ENCODE results near the gene CAB39L. TPM values are rescaled to one million over a fixed set of nuclear protein-coding genes. Genes with fewer than 3 reads are reported as not detected.

Gene CAB39L
- total RNA-seq, 1 donor from 2014 or later, result 6.6 TPM

DNA sequence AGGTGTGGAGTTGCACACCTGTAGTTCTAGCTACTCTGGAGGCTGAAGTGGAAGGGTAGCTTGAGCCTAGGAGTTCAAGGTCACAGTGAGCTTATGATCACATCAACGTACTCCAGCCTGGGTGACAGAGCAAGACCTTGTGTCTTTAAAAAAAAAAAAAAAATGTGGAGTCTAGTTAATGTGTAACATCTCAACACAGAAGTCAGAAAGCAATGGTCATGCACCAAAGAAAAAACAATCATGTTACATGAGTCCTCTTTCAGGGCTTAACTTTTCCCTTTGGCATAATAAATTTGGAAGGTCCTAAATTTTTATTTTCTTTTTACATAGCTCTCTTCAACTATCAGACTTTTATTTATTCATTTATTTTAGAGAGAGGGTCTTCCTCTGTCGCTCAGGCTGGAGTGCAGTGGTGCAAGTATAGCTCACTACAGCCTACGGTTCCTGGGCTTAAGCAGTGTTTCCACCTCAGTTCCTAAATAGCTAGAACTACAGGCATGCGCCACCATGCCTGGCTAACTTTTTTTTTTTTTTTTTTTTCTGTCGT is 22.5 kb upstream of the CAB39L start:
- DNase-seq (ENCODE audit: low read depth) (no peak), FAIRE-seq (no peak)
- Histone ChIP-seq H3K27me3 (ENCODE audit: control insufficient read depth, insufficient read depth, low read length) (no peaks in the 10 kb centered on the region), H3K36me3 (ENCODE audit: control insufficient read depth, insufficient read depth, low read length) (peaks cover 2% of the 10 kb centered on the region), H3K4me3 (ENCODE audit: low read depth, low read length) (no peak overlapping the region)
- TF ChIP-seq, protein P1, sequence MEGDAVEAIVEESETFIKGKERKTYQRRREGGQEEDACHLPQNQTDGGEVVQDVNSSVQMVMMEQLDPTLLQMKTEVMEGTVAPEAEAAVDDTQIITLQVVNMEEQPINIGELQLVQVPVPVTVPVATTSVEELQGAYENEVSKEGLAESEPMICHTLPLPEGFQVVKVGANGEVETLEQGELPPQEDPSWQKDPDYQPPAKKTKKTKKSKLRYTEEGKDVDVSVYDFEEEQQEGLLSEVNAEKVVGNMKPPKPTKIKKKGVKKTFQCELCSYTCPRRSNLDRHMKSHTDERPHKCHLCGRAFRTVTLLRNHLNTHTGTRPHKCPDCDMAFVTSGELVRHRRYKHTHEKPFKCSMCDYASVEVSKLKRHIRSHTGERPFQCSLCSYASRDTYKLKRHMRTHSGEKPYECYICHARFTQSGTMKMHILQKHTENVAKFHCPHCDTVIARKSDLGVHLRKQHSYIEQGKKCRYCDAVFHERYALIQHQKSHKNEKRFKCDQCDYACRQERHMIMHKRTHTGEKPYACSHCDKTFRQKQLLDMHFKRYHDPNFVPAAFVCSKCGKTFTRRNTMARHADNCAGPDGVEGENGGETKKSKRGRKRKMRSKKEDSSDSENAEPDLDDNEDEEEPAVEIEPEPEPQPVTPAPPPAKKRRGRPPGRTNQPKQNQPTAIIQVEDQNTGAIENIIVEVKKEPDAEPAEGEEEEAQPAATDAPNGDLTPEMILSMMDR (IDR thresholded peaks at IDR 0.05; ENCODE audit: insufficient read depth, low read length, severe bottlenecking), result no peak

DNA sequence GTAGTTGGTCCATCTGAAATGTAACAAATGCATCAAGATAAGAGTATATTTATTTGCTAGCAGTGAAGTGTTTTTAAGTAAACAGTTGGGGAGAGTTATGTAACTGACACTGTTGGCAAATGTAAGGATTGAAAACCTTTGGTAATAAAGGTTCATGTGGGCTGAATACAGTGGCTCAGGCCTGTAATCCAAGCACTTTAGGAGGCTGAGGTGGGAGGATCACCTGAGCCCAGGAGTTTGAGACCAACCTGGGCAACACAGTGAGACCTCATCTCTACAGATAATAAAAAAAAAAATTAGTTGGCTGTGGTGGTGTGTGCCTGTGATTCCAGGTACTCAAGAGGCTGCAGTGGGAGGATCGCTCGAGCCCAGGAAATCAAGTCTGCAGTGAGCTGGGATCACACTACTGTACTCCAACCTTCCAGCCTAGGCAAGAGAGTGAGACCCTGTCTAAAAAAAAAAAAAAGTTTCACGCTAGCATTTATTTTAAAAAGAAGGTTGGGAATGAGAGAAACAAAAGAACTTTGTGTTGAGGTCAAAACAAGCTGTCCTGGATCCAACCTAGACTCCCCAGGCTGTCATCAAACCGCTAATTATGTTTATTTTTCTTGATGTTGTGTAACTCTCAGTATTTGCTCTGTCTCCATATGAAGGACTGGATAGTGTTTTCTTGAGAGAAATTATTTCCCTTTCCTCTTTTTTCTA is 20.9 kb upstream of the CAB39L start:
- no peak overlapping the region for H3K4me3 ChIP-seq (ENCODE audit: low read depth, low read length)
- TF ChIP-seq, protein P1 (IDR thresholded peaks at IDR 0.05; ENCODE audit: insufficient read depth, low read length, severe bottlenecking), result no peak
- peaks cover 2% of the 10 kb centered on the region for H3K36me3 ChIP-seq (ENCODE audit: control insufficient read depth, insufficient read depth, low read length)
- FAIRE-seq (no peak), DNase-seq (ENCODE audit: low read depth) (no peak)
- H3K27me3 ChIP-seq (ENCODE audit: control insufficient read depth, insufficient read depth, low read length), result no peaks in the 10 kb centered on the region

DNA sequence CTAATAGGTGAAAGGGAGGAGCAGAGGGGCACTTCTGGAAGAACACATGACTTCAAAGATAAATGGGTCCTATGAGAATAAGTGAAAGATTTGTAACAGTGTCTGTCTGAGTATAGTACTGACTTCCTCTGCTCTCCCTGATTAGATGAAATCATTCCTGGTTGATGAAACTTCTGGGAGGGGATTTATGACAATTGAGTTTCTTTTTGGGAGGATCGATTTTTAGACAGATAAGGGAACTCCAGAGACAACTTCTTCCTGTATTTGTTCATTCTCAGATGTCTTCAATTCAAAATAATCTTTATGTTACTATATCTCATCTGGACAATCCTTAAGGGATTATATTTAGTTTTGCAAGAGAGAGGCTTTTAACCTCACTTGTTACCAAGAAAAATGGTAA is 20.2 kb upstream of the CAB39L start:
- peaks cover 2% of the 10 kb centered on the region for H3K36me3 ChIP-seq (ENCODE audit: control insufficient read depth, insufficient read depth, low read length)

DNA sequence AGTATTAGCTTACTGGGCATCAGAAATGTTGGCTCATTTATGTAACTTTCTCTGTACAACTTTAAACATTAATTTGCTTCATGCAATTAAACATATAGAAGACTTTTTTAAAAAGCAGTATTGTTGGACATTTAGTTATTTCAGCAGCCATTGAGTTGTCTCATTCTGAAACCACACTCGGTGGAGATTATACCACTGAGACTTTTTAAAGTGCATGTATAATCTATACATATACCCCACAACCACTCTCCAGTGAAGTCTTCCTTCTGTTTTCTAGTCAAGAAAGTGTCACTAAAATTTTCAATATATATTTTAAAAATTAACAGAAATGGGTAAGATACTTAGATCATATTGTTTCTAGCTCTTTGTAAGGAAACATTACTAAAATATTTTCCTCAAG is 15.7 kb upstream of the CAB39L start:
- FAIRE-seq, result no peak
- Histone ChIP-seq H3K36me3 (ENCODE audit: control insufficient read depth, insufficient read depth, low read length) (peaks cover 2% of the 10 kb centered on the region), H3K27me3 (ENCODE audit: control insufficient read depth, insufficient read depth, low read length) (no peaks in the 10 kb centered on the region), H3K4me3 (ENCODE audit: low read depth, low read length) (no peak overlapping the region)
- TF ChIP-seq, protein P1 (IDR thresholded peaks at IDR 0.05; ENCODE audit: insufficient read depth, low read length, severe bottlenecking), result no peak
- no peak for DNase-seq (ENCODE audit: low read depth)

More for the DNA sequence above, 20.2 kb upstream of the CAB39L start:
- Histone ChIP-seq H3K4me3 (ENCODE audit: low read depth, low read length) (no peak overlapping the region), H3K27me3 (ENCODE audit: control insufficient read depth, insufficient read depth, low read length) (no peaks in the 10 kb centered on the region)
- no peak for DNase-seq (ENCODE audit: low read depth)
- no peak for FAIRE-seq
- TF ChIP-seq, protein P1 (IDR thresholded peaks at IDR 0.05; ENCODE audit: insufficient read depth, low read length, severe bottlenecking), result no peak

DNA sequence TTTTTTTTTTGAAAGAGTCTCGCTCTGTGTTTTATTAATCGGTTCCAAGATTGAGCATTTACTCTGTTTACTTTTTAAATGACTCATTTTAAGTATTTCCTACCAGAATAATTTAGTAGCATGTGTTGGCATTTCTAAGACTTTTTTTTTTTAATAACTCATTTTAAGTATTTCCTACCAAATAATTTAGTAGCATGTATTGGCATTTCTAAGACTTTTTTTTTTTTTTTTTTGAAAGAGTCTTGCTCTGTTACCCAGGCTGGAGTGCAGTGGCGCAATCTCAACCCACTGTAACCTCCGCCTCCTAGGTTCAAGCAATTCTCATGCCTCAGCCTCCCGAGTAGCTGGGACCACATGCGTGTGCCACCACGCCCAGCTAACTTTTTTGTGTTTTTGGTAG is 13.4 kb upstream of the CAB39L start:
- TF ChIP-seq, protein P1 (IDR thresholded peaks at IDR 0.05; ENCODE audit: insufficient read depth, low read length, severe bottlenecking), result no peak
- no peak for FAIRE-seq
- DNase-seq (ENCODE audit: low read depth), result peak; percentile 53
- Histone ChIP-seq H3K36me3 (ENCODE audit: control insufficient read depth, insufficient read depth, low read length) (peaks cover 2% of the 10 kb centered on the region), H3K4me3 (ENCODE audit: low read depth, low read length) (no peak overlapping the region), H3K27me3 (ENCODE audit: control insufficient read depth, insufficient read depth, low read length) (no peaks in the 10 kb centered on the region)
